ENCODE measurements around the gene FHIP2A. TPM values are rescaled to one million over a fixed set of nuclear protein-coding genes. Genes with fewer than 3 reads are reported as not detected.

FHIP2A gene
- total RNA-seq, 1 donor from 2014 or later, result 19.6 TPM

DNA sequence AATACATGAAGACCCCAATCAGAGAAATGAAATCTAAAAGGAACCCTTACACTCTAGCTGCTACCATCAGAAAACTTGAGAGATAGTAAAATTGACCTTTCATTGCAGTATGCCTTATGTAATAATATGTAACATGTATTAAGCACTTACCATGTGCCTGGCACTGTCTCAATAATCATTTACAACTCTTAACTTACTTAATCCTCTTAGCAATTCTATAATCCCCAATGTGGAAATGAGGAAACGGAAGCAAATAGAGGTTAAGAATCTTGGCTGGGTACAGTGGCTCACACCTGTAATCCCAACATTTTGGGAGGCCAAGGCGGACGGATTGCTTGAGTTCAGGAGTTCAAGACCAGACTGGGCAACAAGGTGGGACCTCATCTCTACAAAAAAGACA lies 29.8 kb upstream of the FHIP2A start:
- Histone ChIP-seq H3K27ac (no peak overlapping the region), H3K36me3 (no peaks in the 10 kb centered on the region), H3K4me1 (no peaks in the 10 kb centered on the region), H3K4me3 (no peak overlapping the region), H3K27me3 (no peaks in the 10 kb centered on the region), H3K9me3 (no peaks in the 10 kb centered on the region)
- intact Hi-C loops (cut with DNase I), result no loop called here
- DNase-seq (ENCODE audit: low spot score in 2 of 2), result no peak
- TF ChIP-seq, protein P1, sequence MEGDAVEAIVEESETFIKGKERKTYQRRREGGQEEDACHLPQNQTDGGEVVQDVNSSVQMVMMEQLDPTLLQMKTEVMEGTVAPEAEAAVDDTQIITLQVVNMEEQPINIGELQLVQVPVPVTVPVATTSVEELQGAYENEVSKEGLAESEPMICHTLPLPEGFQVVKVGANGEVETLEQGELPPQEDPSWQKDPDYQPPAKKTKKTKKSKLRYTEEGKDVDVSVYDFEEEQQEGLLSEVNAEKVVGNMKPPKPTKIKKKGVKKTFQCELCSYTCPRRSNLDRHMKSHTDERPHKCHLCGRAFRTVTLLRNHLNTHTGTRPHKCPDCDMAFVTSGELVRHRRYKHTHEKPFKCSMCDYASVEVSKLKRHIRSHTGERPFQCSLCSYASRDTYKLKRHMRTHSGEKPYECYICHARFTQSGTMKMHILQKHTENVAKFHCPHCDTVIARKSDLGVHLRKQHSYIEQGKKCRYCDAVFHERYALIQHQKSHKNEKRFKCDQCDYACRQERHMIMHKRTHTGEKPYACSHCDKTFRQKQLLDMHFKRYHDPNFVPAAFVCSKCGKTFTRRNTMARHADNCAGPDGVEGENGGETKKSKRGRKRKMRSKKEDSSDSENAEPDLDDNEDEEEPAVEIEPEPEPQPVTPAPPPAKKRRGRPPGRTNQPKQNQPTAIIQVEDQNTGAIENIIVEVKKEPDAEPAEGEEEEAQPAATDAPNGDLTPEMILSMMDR (IDR thresholded peaks at IDR 0.05), result no peak

GRCh38 chr10:114795039-114795438 lies 26.5 kb upstream of the FHIP2A start:
- H3K4me1 ChIP-seq, result no peaks in the 10 kb centered on the region
- no peaks in the 10 kb centered on the region for H3K36me3 ChIP-seq
- H3K9me3 ChIP-seq, result no peaks in the 10 kb centered on the region
- no peak for DNase-seq (ENCODE audit: low spot score in 2 of 2)
- H3K27ac ChIP-seq, result no peak overlapping the region
- no peaks in the 10 kb centered on the region for H3K27me3 ChIP-seq
- TF ChIP-seq, protein P1 (IDR thresholded peaks at IDR 0.05), result no peak
- no peak overlapping the region for H3K4me3 ChIP-seq
- intact Hi-C loops (cut with DNase I), result no loop called here

GRCh38 chr10:114800361-114800760 lies 21.2 kb upstream of the FHIP2A start:
- no peaks in the 10 kb centered on the region for H3K36me3 ChIP-seq
- no peak overlapping the region for H3K27ac ChIP-seq
- DNase-seq (ENCODE audit: low spot score in 2 of 2), result no peak
- H3K4me3 ChIP-seq, result no peak overlapping the region
- intact Hi-C loops (cut with DNase I), result no loop called here
- no peaks in the 10 kb centered on the region for H3K4me1 ChIP-seq
- TF ChIP-seq, protein P1 (IDR thresholded peaks at IDR 0.05), result no peak
- H3K9me3 ChIP-seq, result no peaks in the 10 kb centered on the region
- no peaks in the 10 kb centered on the region for H3K27me3 ChIP-seq

DNA sequence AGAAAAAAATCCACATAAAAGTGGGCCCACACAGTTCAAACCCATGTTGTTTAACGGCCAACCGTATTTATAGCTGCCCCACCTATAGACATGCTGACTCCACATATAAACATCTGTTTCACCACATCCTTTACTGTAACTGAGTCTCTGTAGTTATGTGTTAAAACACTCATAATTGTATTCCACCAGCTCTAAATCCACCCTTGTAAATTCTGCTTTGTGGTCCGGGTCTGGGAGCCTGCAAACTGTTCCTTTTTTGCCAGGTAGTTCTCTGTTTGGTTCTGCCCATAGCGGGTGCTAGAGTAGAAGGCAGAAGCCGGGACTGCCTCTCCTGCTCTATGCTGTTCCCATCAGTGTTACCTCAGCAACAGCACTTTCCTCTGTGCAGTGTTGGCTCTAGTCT lies 20.2 kb upstream of the FHIP2A start:
- Histone ChIP-seq H3K9me3 (no peaks in the 10 kb centered on the region), H3K27ac (no peak overlapping the region), H3K4me3 (no peak overlapping the region), H3K4me1 (no peaks in the 10 kb centered on the region), H3K36me3 (no peaks in the 10 kb centered on the region), H3K27me3 (no peaks in the 10 kb centered on the region)
- no peak for DNase-seq (ENCODE audit: low spot score in 2 of 2)
- TF ChIP-seq, protein P1 (IDR thresholded peaks at IDR 0.05), result no peak
- intact Hi-C loops (cut with DNase I), result no loop called here

DNA sequence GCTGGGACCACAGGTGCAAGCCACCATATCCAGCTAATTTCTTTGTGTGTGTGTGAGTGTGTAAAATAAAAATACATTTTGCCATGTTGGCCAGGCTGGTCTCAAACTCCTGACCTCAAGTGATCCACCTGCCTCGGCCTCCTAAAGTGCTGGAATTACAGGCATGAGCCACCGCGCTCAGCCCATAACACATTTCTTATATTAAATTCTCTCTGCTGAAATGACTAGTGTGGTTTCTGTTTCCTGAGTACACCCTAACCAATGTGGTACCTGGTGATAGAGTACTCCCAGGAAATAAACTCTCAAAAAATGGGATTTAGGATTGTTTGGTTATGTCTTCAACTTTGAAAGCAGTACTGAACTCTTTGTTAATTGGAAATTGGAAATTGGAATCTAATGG lies 19.4 kb upstream of the FHIP2A start:
- intact Hi-C loops (cut with DNase I), result no loop called here
- no peaks in the 10 kb centered on the region for H3K9me3 ChIP-seq
- H3K4me3 ChIP-seq, result no peak overlapping the region
- no peak overlapping the region for H3K27ac ChIP-seq
- DNase-seq (ENCODE audit: low spot score in 2 of 2), result no peak
- H3K36me3 ChIP-seq, result no peaks in the 10 kb centered on the region
- H3K4me1 ChIP-seq, result no peaks in the 10 kb centered on the region
- TF ChIP-seq, protein P1 (IDR thresholded peaks at IDR 0.05), result no peak
- H3K27me3 ChIP-seq, result no peaks in the 10 kb centered on the region
